Measurements from ENCODE around the gene ANO10. TPM values are rescaled to one million over a fixed set of nuclear protein-coding genes. Genes with fewer than 3 reads are reported as not detected.

ANO10 gene
- total RNA-seq, 1 experiment from 2014 or later: 23.7 TPM

DNA sequence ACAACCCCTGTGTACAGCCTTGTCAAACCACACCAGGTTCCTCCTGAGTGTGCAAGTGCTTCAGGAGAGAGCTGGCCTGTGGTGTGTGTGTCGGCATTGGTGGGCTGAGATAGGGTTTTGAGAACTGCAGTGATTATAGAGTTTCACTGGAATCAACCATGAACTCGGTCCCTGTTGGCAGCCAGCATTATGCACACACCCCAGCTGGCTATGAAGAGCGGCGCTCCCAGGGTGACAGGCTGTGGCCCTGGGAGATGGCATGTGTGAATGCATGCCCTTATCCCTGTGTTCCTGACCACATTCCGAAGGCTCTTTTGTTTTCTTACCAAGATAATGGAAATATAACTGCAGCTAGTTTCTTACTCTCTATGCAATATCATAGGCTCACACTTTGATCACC is 233.6 kb downstream of the ANO10 start:
- CTCF ChIA-PET: interaction anchor here (0.9 kb wide), 1 partner anchor 115 kb away, joined by 3 read pairs; no protein-coding TSS in a partner anchor
- intact Hi-C loops (cut with micrococcal nuclease): loop anchor here (2.0 kb wide), 1 partner anchor 35 kb away; no protein-coding TSS in a partner anchor
- ATAC-seq (no peak), DNase-seq (no peak)
- Histone ChIP-seq H3K9me2 (replicated peaks; ENCODE audit: low read length) (no peaks in the 10 kb centered on the region), H3K36me3 (ENCODE audit: low read depth, low read length) (no peaks in the 10 kb centered on the region), H3K79me2 (ENCODE audit: low read length) (no peaks in the 10 kb centered on the region), H3K27ac (ENCODE audit: low read length) (peak overlapping the region; percentile 96; the same call in 1 of the 2 replicates), H3K4me3 (ENCODE audit: low read length) (no peak overlapping the region), H3K4me1 (ENCODE audit: insufficient read depth, low read length) (peaks cover 22% of the 10 kb centered on the region), H2AFZ (ENCODE audit: low read length) (no peak overlapping the region), H4K20me1 (ENCODE audit: low read length) (no peaks in the 10 kb centered on the region), H3K9me3 (ENCODE audit: low read length) (no peaks in the 10 kb centered on the region), H3F3A (ENCODE audit: low read length, unreplicated experiment) (peaks cover 5% of the 10 kb centered on the region), H3K4me2 (ENCODE audit: low read length) (no peak overlapping the region), H3K9ac (ENCODE audit: low read length) (no peak overlapping the region), H3K27me3 (ENCODE audit: low read length) (no peaks in the 10 kb centered on the region)
- TF ChIP-seq, protein P1, sequence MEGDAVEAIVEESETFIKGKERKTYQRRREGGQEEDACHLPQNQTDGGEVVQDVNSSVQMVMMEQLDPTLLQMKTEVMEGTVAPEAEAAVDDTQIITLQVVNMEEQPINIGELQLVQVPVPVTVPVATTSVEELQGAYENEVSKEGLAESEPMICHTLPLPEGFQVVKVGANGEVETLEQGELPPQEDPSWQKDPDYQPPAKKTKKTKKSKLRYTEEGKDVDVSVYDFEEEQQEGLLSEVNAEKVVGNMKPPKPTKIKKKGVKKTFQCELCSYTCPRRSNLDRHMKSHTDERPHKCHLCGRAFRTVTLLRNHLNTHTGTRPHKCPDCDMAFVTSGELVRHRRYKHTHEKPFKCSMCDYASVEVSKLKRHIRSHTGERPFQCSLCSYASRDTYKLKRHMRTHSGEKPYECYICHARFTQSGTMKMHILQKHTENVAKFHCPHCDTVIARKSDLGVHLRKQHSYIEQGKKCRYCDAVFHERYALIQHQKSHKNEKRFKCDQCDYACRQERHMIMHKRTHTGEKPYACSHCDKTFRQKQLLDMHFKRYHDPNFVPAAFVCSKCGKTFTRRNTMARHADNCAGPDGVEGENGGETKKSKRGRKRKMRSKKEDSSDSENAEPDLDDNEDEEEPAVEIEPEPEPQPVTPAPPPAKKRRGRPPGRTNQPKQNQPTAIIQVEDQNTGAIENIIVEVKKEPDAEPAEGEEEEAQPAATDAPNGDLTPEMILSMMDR (conservative IDR thresholded peaks at IDR 0.05; ENCODE audit: low read depth, low read length): no peak
- TF ChIP-seq EZH2 (IDR thresholded peaks at IDR 0.05; ENCODE audit: low read length, unreplicated experiment) (no peak), EZH2phosphoT487 (IDR thresholded peaks at IDR 0.05; ENCODE audit: borderline replicate concordance, low read length) (no peak)
- no TSS peak for BruUV-seq (replicated peaks)
- POLR2A ChIA-PET (ENCODE audit: unreplicated experiment): no interaction called here

DNA sequence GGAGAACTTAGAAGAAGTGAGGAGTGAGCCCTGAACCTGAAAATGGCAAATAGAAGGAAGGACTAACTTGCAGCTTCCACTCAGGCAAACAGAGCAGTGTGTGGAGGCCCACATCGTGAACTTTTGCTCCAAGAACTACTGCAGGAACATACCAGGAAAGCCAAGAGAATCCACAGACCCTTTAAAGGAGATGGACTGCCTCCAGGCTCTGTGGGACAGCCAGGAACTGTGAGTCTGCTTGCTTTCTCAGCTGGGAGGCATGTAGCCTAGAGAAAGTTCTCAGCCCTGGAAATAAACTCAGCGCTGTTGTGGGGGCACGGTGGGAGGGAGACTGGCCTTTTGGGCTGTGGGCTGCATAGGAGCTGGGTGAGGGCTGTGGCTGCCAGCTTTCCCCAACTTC is 242.5 kb downstream of the ANO10 start:
- H3F3A ChIP-seq (ENCODE audit: low read length, unreplicated experiment): no peaks in the 10 kb centered on the region
- no peak overlapping the region for H3K27ac ChIP-seq (ENCODE audit: low read length)
- H4K20me1 ChIP-seq (ENCODE audit: low read length): no peaks in the 10 kb centered on the region
- intact Hi-C loops (cut with micrococcal nuclease): loop anchor here (10.0 kb wide), 1 partner anchor 155 kb away; no protein-coding TSS in a partner anchor
- no peak overlapping the region for H3K9ac ChIP-seq (ENCODE audit: low read length)
- H3K4me2 ChIP-seq (ENCODE audit: low read length): no peak overlapping the region
- ChIA-PET POLR2A (ENCODE audit: unreplicated experiment) (no interaction called here), CTCF (no interaction called here)
- DNase-seq (no peak), ATAC-seq (no peak)
- peaks cover 5% of the 10 kb centered on the region; the same call in 1 of the 2 replicates for H3K4me1 ChIP-seq (ENCODE audit: insufficient read depth, low read length)
- H2AFZ ChIP-seq (ENCODE audit: low read length): no peak overlapping the region
- H3K36me3 ChIP-seq (ENCODE audit: low read depth, low read length): no peaks in the 10 kb centered on the region
- TF ChIP-seq, protein P1 (conservative IDR thresholded peaks at IDR 0.05; ENCODE audit: low read depth, low read length): no peak
- TF ChIP-seq EZH2phosphoT487 (IDR thresholded peaks at IDR 0.05; ENCODE audit: borderline replicate concordance, low read length): no peak
- no peak for TF ChIP-seq EZH2 (IDR thresholded peaks at IDR 0.05; ENCODE audit: low read length, unreplicated experiment)
- no TSS peak for BruUV-seq (replicated peaks)
- no peak overlapping the region for H3K4me3 ChIP-seq (ENCODE audit: low read length)
- no peaks in the 10 kb centered on the region for H3K79me2 ChIP-seq (ENCODE audit: low read length)
- no peaks in the 10 kb centered on the region for H3K9me3 ChIP-seq (ENCODE audit: low read length)
- no peaks in the 10 kb centered on the region for H3K9me2 ChIP-seq (replicated peaks; ENCODE audit: low read length)
- H3K27me3 ChIP-seq (ENCODE audit: low read length): no peaks in the 10 kb centered on the region
